GM12878 (cell line): Measurements from ENCODE around the gene LYRM2. TPM values are rescaled to one million over a fixed set of nuclear protein-coding genes. Genes with fewer than 3 reads are reported as not detected.
A peak's percentile ranks its signal among the peaks of the same experiment; 100 is the strongest.

ENCODE experiments used
- ATAC-seq: fragments of 200-7000 bp; cut with Tn5 transposase; 3 replicates; pipeline ENCODE4 v1.9.1; 2020; ENCODE audit warnings: mild to moderate bottlenecking, moderate library complexity
- BruUV-seq: library from RNA; stranded (reverse); fragments of 400-500 nt; replicated peaks from 2 replicates; lab custom pipeline; 2021; lab: Mats Ljungman, UMichigan
- CTCF ChIA-PET: fragments of 300-600 bp; sonication (Branson Sonifier 250); formaldehyde crosslinking; extraction: SDS; loops from one replicate; lab custom pipeline; 2021; ENCODE audit warnings: inconsistent platforms; lab: Yijun Ruan, JAX
- POLR2A ChIA-PET: fragments of 350-600 bp; formaldehyde crosslinking; extraction: SDS; loops from one replicate; lab custom pipeline; 2021; ENCODE audit warnings: inconsistent platforms; lab: Charles Lee
- RAD21 ChIA-PET: fragments of 300-600 bp; sonication (Branson Sonifier 250); formaldehyde crosslinking; loops from one replicate; lab custom pipeline; 2023; ENCODE audit warnings: antibody characterized with exemption; ENCODE audit not compliant: unreplicated experiment; lab: Charles Lee
- SMC1A ChIA-PET: fragments of 300-600 bp; sonication (Branson Sonifier 250); formaldehyde crosslinking; loops from one replicate; lab custom pipeline; 2023; ENCODE audit not compliant: unreplicated experiment, uncharacterized antibody; lab: Charles Lee
- DNase-seq: peaks from one replicate; pipeline ENCODE4 v3.0.0-alpha.2; 2011; ENCODE audit warnings: low read depth, low spot score
- FAIRE-seq: peaks from 3 replicates; lab custom pipeline; 2011; peaks lifted over from hg19 to GRCh38; lab: Jason Lieb, UNC
- H2AFZ ChIP-seq: 2 replicates; pipeline ENCODE4 v1.6.0; 2011; ENCODE audit warnings: low read depth, low read length, control low read depth; ENCODE audit not compliant: control insufficient read depth
- H3K27ac ChIP-seq: 2 replicates; pipeline ENCODE4 v1.5.1; 2011; ENCODE audit warnings: control low read depth; ENCODE audit not compliant: control insufficient read depth, insufficient read depth
- H3K27me3 ChIP-seq, 2 experiments: replicated peaks in 1 of 2; 2 replicates each; pipeline versions ENCODE4 v1.6.0 to v1.6.1; 2011; ENCODE audit warnings: low read length in 1 of 2; ENCODE audit not compliant: control insufficient read depth in 2 of 2, insufficient read depth in 2 of 2
- H3K36me3 ChIP-seq, 2 experiments: 2 replicates each; pipeline ENCODE4 v1.5.1; 2011; ENCODE audit warnings: low read length in 1 of 2; ENCODE audit not compliant: control insufficient read depth in 2 of 2, insufficient read depth in 2 of 2
- H3K4me1 ChIP-seq: 2 replicates; pipeline ENCODE4 v1.6.1; 2011; ENCODE audit warnings: mild to moderate bottlenecking, low read length, moderate library complexity, mixed read lengths; ENCODE audit not compliant: control insufficient read depth, insufficient read depth
- H3K4me2 ChIP-seq: 2 replicates; pipeline ENCODE4 v1.6.0; 2011; ENCODE audit warnings: control low read depth; ENCODE audit not compliant: control insufficient read depth, insufficient read depth
- H3K4me3 ChIP-seq: fragments of 200-600 bp; sonication (generic); 2 replicates; pipeline ENCODE4 v1.5.1; 2016
- H3K79me2 ChIP-seq: 2 replicates; pipeline ENCODE4 v1.6.0; 2011; ENCODE audit warnings: low read length; ENCODE audit not compliant: control insufficient read depth, insufficient read depth
- H3K9ac ChIP-seq: 2 replicates; pipeline ENCODE4 v1.8.0; 2011; ENCODE audit warnings: low read length, control low read depth, mixed read lengths; ENCODE audit not compliant: control insufficient read depth, insufficient read depth
- H3K9me3 ChIP-seq: replicated peaks from 3 replicates; pipeline ENCODE4 v1.5.1; 2011; ENCODE audit warnings: mild to moderate bottlenecking, low read length; ENCODE audit not compliant: control insufficient read depth, insufficient read depth
- H4K20me1 ChIP-seq: 2 replicates; pipeline ENCODE4 v1.6.0; 2011; ENCODE audit not compliant: control insufficient read depth, insufficient read depth
- CREB1 ChIP-seq: IDR thresholded peaks from 2 replicates; pipeline ENCODE4 v1.6.1; 2012; ENCODE audit warnings: low read depth, mild to moderate bottlenecking, inconsistent platforms
- CTCF ChIP-seq, 3 experiments: IDR thresholded peaks in 2 of 3; conservative IDR thresholded peaks in 1 of 3; 2 replicates each; pipeline ENCODE4 v1.5.1; 2011; ENCODE audit warnings: low read depth in 3 of 3, low read length in 3 of 3, mild to moderate bottlenecking in 3 of 3, control low read depth in 2 of 3, moderate library complexity in 2 of 3, inconsistent platforms in 1 of 3, mixed read lengths in 1 of 3; ENCODE audit not compliant: control insufficient read depth in 2 of 3, insufficient read depth in 1 of 3; ENCODE audit errors: extremely low read depth in 1 of 3
- KDM1A ChIP-seq: fragments of 200-600 bp; sonication (generic); IDR thresholded peaks from 2 replicates; pipeline ENCODE4 v1.6.1; 2016; ENCODE audit warnings: borderline replicate concordance
- NFYB ChIP-seq: IDR thresholded peaks from 2 replicates; pipeline ENCODE4 v1.6.1; 2011; ENCODE audit warnings: low read depth, mild to moderate bottlenecking, low read length, improper control_type of control experiment, moderate library complexity; ENCODE audit not compliant: insufficient read depth
- RAD21 ChIP-seq: IDR thresholded peaks from 2 replicates; pipeline ENCODE4 v1.6.1; 2011; ENCODE audit warnings: mild to moderate bottlenecking, low read depth, low read length, moderate library complexity; ENCODE audit not compliant: insufficient read depth
- SMC3 ChIP-seq: IDR thresholded peaks from 2 replicates; pipeline ENCODE4 v1.6.1; 2011; ENCODE audit warnings: low read length, improper control_type of control experiment, borderline replicate concordance
- ZBTB40 ChIP-seq: fragments of 450-650 bp; IDR thresholded peaks from 2 replicates; pipeline ENCODE4 v1.6.1; 2016; ENCODE audit warnings: mild to moderate bottlenecking, moderate library complexity, borderline replicate concordance
- ZNF592 ChIP-seq: fragments of 450-650 bp; IDR thresholded peaks from 2 replicates; pipeline ENCODE4 v1.6.1; 2017; ENCODE audit warnings: mild to moderate bottlenecking, moderate library complexity
- ZNF622 ChIP-seq: fragments of 450-650 bp; IDR thresholded peaks from 2 replicates; pipeline ENCODE4 v1.6.1; 2017; ENCODE audit warnings: mild to moderate bottlenecking, inconsistent platforms
- WGBS: methylation state at CpG from one replicate; pipeline ENCODE4 v1.1.6; 2016; ENCODE audit warnings: low lambda C conversion rate; ENCODE audit not compliant: insufficient replicate concordance, insufficient coverage; ENCODE audit errors: missing lambda C conversion rate; 5-methylcytosine and 5-hydroxymethylcytosine counted together
- in situ Hi-C: fragments of 300-500 bp; cut with MboI; formaldehyde crosslinking; loops from 9 replicates; pipeline ENCODE4 v1.14.3; 2018; ENCODE audit warnings: mixed read lengths
- intact Hi-C: fragments of 100-400 bp; cut with micrococcal nuclease; formaldehyde crosslinking; loops from one replicate; pipeline ENCODE4 v1.14.2; 2022; ENCODE audit not compliant: unreplicated experiment
- polyA plus RNA-seq, 11 experiments: library from polyadenylated mRNA; depleted of rRNA in 4 of 11; unstranded in 6 of 11; stranded (reverse) in 5 of 11; fragments of >200 nt; fragmentation: Nextera tagmentation in 4 of 11; fragmentation: Illumina TruSeq in 1 of 11; extraction: Ambion mirVana in 4 of 11; extraction: Trizol in 1 of 11; gene quantifications; 1 replicate in 1 of 11; 2 replicates in 10 of 11; pipeline versions ENCODE4 v1.2.1 to v1.2.3, GENCODE V29; 2011 to 2016; ENCODE audit warnings: inconsistent platforms in 2 of 11, missing spikeins in 2 of 11, low read depth in 1 of 11
- total RNA-seq, 4 experiments: library from RNA; depleted of rRNA in 3 of 4; stranded (reverse); fragments of >200 nt in 3 of 4; fragmentation: Illumina TruSeq in 1 of 4; extraction: Trizol in 1 of 4; gene quantifications; 2 replicates each; pipeline versions ENCODE4 v1.2.1 to v1.2.3, GENCODE V29; 2013 to 2021

The LYRM2 gene
- total and polyA plus RNA-seq, 10 of the 15 experiments (the other 5 are each of a cell fraction or from before 2014, with no cell fraction given): 17.2 to 75.0 (median 30.9) TPM

GRCh38 chr6:89597988-89598387 is 40.6 kb downstream of the LYRM2 start:
- Histone ChIP-seq H3K27ac (no peak overlapping the region), H3K4me3 (no peak overlapping the region), H3K36me3 (no peaks in the 10 kb centered on the region; a peak in 1 of 4 replicates), H3K9me3 (no peaks in the 10 kb centered on the region), H3K9ac (no peak overlapping the region), H3K4me1 (peaks cover 17% of the 10 kb centered on the region), H3K27me3 (no peaks in the 10 kb centered on the region), H3K4me2 (no peak overlapping the region), H2AFZ (no peak overlapping the region), H3K79me2 (no peaks in the 10 kb centered on the region), H4K20me1 (no peaks in the 10 kb centered on the region)
- 77% methylated on average over 3 of the region's 3 CpGs for WGBS
- BruUV-seq: no TSS peak
- TF ChIP-seq ZNF622 (no peak), CTCF (IDR thresholded peaks at IDR 0.05 in 2 of 3, conservative IDR thresholded peaks at IDR 0.05 in 1 of 3; ENCODE audit: control insufficient read depth in 2 of 3, extremely low read depth in 1 of 3, insufficient read depth in 1 of 3, low read depth in 3 of 3, low read length in 3 of 3) (peak; percentile 12 to 34 (median 14); a peak in 3 of 6 replicates), RAD21 (peak; percentile 44), ZNF592 (no peak), CREB1 (no peak), KDM1A (no peak), SMC3 (peak; percentile 29; the same call in 1 of the 2 replicates), NFYB (0 out of 2 replicates have a peak, but pooled peaks have one; percentile 47), ZBTB40 (no peak)
- FAIRE-seq (no peak), ATAC-seq (peak; percentile 20; the same call in 1 of the 3 replicates), DNase-seq (no peak)
- ChIA-PET RAD21 (interaction anchor here (1.9 kb wide), 1 partner anchor 226 kb away, joined by 6 read pairs; no protein-coding TSS in a partner anchor), SMC1A (interaction anchor here (1.5 kb wide), 1 partner anchor 226 kb away, joined by 5 read pairs; no protein-coding TSS in a partner anchor), CTCF (interaction anchor here (0.9 to 4.3 kb wide), 8 partner anchors 11 to 342 kb away, joined by 3 to 24 read pairs (median 4); no protein-coding TSS in a partner anchor), POLR2A (no interaction called here)
- in situ Hi-C loops (no loop called here), intact Hi-C loops (loop anchor here (5.0 kb wide), 2 partner anchors 166 to 226 kb away; partner anchors contain the start of gene ANKRD6)
